ENCODE results near the gene CFAP299.
A peak's percentile ranks its signal among the peaks of the same experiment; 100 is the strongest.
"Not testable (repeated sequence)": the region's sequence is repeated elsewhere in the genome, so short reads cannot be mapped to it uniquely, and the experiment has no call there.

Gene CFAP299

GRCh38 chr4:80335554-80336358, at the start of gene CFAP299:
TSS of gene CFAP299 (plus strand) at chr4:80335730.
- peak; percentile 72 to 79 for DNase-seq

- no peak for DNase-seq
Observed at GRCh38 chr4:80286451-80286850, 49.1 kb upstream of the CFAP299 start.

GRCh38 chr4:80290665-80291064, 44.9 kb upstream of the CFAP299 start:
- not testable (repeated sequence) for DNase-seq

- DNase-seq, result no peak
Observed at GRCh38 chr4:80294206-80294605, 41.3 kb upstream of the CFAP299 start.

- DNase-seq, result no peak
Observed at GRCh38 chr4:80295336-80295735, 40.2 kb upstream of the CFAP299 start.

- DNase-seq, result no peak
Observed at GRCh38 chr4:80295826-80296225, 39.7 kb upstream of the CFAP299 start.

GRCh38 chr4:80301884-80302283, 33.6 kb upstream of the CFAP299 start:
- no peak for DNase-seq

GRCh38 chr4:80302616-80303223, 32.8 kb upstream of the CFAP299 start:
- no peak for DNase-seq

GRCh38 chr4:80305466-80305865, 30.1 kb upstream of the CFAP299 start:
- DNase-seq, result no peak

GRCh38 chr4:80306260-80306659, 29.3 kb upstream of the CFAP299 start:
- no peak for DNase-seq

- no peak for DNase-seq
Observed at GRCh38 chr4:80307183-80307735, 28.3 kb upstream of the CFAP299 start.

- DNase-seq, result no peak
Observed at GRCh38 chr4:80307774-80308465, 27.6 kb upstream of the CFAP299 start.

- DNase-seq, result no peak
Observed at GRCh38 chr4:80308466-80308822, 27.1 kb upstream of the CFAP299 start.

GRCh38 chr4:80309294-80310004, 26.1 kb upstream of the CFAP299 start:
- DNase-seq, result no peak

- no peak for DNase-seq
Observed at GRCh38 chr4:80311130-80311529, 24.4 kb upstream of the CFAP299 start.

GRCh38 chr4:80312124-80312523, 23.4 kb upstream of the CFAP299 start:
- no peak for DNase-seq

GRCh38 chr4:80313627-80314026, 21.9 kb upstream of the CFAP299 start:
- DNase-seq, result no peak

GRCh38 chr4:80315848-80316247, 19.7 kb upstream of the CFAP299 start:
- not testable (repeated sequence) for DNase-seq

GRCh38 chr4:80321341-80321740, 14.2 kb upstream of the CFAP299 start:
- DNase-seq, result no peak

GRCh38 chr4:80321776-80322175, 13.8 kb upstream of the CFAP299 start:
- DNase-seq, result no peak

GRCh38 chr4:80322716-80323115, 12.8 kb upstream of the CFAP299 start:
- no peak for DNase-seq

GRCh38 chr4:80324171-80324570, 11.4 kb upstream of the CFAP299 start:
- DNase-seq, result no peak

- no peak for DNase-seq
Observed at GRCh38 chr4:80331693-80332092, 3.8 kb upstream of the CFAP299 start.

Measured in activated T-cell treated with anti-CD3 and anti-CD28 coated beads, Interleukin-2, amount 50 U/mL, for 48 hours (primary cell).